ENCODE data around the gene RBM20.

Gene RBM20

GRCh38 chr10:110666673-110667072 is 22.5 kb downstream of the RBM20 start:
- DNase-seq = no peak
- in situ Hi-C loops (cut with MboI; ENCODE audit: low pct_unique_long_range_greater_than_20kb, low sequenced_read_pairs) = no loop called here

- in situ Hi-C loops (cut with MboI; ENCODE audit: low pct_unique_long_range_greater_than_20kb, low sequenced_read_pairs) = no loop called here
Measured at GRCh38 chr10:110667620-110668343, 23.6 kb downstream of the RBM20 start.

GRCh38 chr10:110668443-110668842 is 24.3 kb downstream of the RBM20 start:
- in situ Hi-C loops (cut with MboI; ENCODE audit: low pct_unique_long_range_greater_than_20kb, low sequenced_read_pairs) = no loop called here
- no peak for DNase-seq

More at GRCh38 chr10:110667620-110668343, 23.6 kb downstream of the RBM20 start:
- DNase-seq = no peak

GRCh38 chr10:110670335-110670734 is 26.2 kb downstream of the RBM20 start:
- DNase-seq = no peak
- in situ Hi-C loops (cut with MboI; ENCODE audit: low pct_unique_long_range_greater_than_20kb, low sequenced_read_pairs) = no loop called here

GRCh38 chr10:110671788-110672579 is 27.8 kb downstream of the RBM20 start:
- in situ Hi-C loops (cut with MboI; ENCODE audit: low pct_unique_long_range_greater_than_20kb, low sequenced_read_pairs) = no loop called here
- peak; percentile 86 for DNase-seq

GRCh38 chr10:110672580-110672919 is 28.4 kb downstream of the RBM20 start:
- no peak for DNase-seq
- in situ Hi-C loops (cut with MboI; ENCODE audit: low pct_unique_long_range_greater_than_20kb, low sequenced_read_pairs) = no loop called here

GRCh38 chr10:110676016-110676415 is 31.9 kb downstream of the RBM20 start:
- in situ Hi-C loops (cut with MboI; ENCODE audit: low pct_unique_long_range_greater_than_20kb, low sequenced_read_pairs) = no loop called here
- no peak for DNase-seq

- in situ Hi-C loops (cut with MboI; ENCODE audit: low pct_unique_long_range_greater_than_20kb, low sequenced_read_pairs) = no loop called here
Measured at GRCh38 chr10:110679486-110680272, 35.5 kb downstream of the RBM20 start.

GRCh38 chr10:110680273-110681020 is 36.3 kb downstream of the RBM20 start:
- in situ Hi-C loops (cut with MboI; ENCODE audit: low pct_unique_long_range_greater_than_20kb, low sequenced_read_pairs) = no loop called here
- no peak for DNase-seq

More at GRCh38 chr10:110679486-110680272, 35.5 kb downstream of the RBM20 start:
- DNase-seq = no peak

- peak; percentile 57 for DNase-seq
Measured at GRCh38 chr10:110681023-110681681, 37.0 kb downstream of the RBM20 start.

GRCh38 chr10:110682348-110682747 is 38.2 kb downstream of the RBM20 start:
- DNase-seq = no peak
- in situ Hi-C loops (cut with MboI; ENCODE audit: low pct_unique_long_range_greater_than_20kb, low sequenced_read_pairs) = no loop called here

More at GRCh38 chr10:110681023-110681681, 37.0 kb downstream of the RBM20 start:
- in situ Hi-C loops (cut with MboI; ENCODE audit: low pct_unique_long_range_greater_than_20kb, low sequenced_read_pairs) = no loop called here

GRCh38 chr10:110684800-110685446 is 40.8 kb downstream of the RBM20 start:
- DNase-seq = no peak
- in situ Hi-C loops (cut with MboI; ENCODE audit: low pct_unique_long_range_greater_than_20kb, low sequenced_read_pairs) = no loop called here

GRCh38 chr10:110686047-110686446 is 41.9 kb downstream of the RBM20 start:
- no peak for DNase-seq
- in situ Hi-C loops (cut with MboI; ENCODE audit: low pct_unique_long_range_greater_than_20kb, low sequenced_read_pairs) = no loop called here

GRCh38 chr10:110686949-110687348 is 42.8 kb downstream of the RBM20 start:
- in situ Hi-C loops (cut with MboI; ENCODE audit: low pct_unique_long_range_greater_than_20kb, low sequenced_read_pairs) = no loop called here
- no peak for DNase-seq

- in situ Hi-C loops (cut with MboI; ENCODE audit: low pct_unique_long_range_greater_than_20kb, low sequenced_read_pairs) = no loop called here
- DNase-seq = no peak
Measured at GRCh38 chr10:110687400-110687799, 43.3 kb downstream of the RBM20 start.

- in situ Hi-C loops (cut with MboI; ENCODE audit: low pct_unique_long_range_greater_than_20kb, low sequenced_read_pairs) = no loop called here
- no peak for DNase-seq
Measured at GRCh38 chr10:110691139-110691538, 47.0 kb downstream of the RBM20 start.

GRCh38 chr10:110694263-110694662 is 50.1 kb downstream of the RBM20 start:
- in situ Hi-C loops (cut with MboI; ENCODE audit: low pct_unique_long_range_greater_than_20kb, low sequenced_read_pairs) = no loop called here
- no peak for DNase-seq
